ENCODE measurements around the gene C1orf232. TPM values are rescaled to one million over a fixed set of nuclear protein-coding genes. Genes with fewer than 3 reads are reported as not detected.

The C1orf232 gene
- total RNA-seq, 1 experiment from 2014 or later: not detected

DNA sequence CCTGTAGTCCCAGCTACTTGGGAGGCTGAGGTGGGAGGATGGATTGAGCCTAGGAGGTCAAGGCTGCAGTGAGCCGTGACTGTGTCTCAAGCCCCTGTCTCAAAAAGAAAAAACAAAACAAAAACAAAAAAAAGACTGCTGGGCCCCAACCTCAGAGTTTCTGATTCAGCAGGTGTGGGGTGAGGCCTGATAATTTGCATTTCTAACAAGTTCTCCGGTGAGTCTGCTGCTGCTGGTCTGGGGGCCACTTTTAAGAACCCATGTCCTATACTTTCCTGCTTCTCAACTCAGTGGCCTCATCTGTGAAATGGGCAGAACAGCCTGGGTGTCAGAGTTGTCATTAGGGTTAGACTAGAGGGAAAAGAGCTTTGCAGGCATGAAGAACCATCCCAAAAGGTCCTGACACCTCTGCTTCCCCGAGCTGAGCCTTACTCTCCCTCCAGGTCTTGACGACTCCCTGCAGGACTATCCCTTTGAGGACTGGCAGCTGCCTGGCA lies 11.3 kb upstream of the C1orf232 start:
- Histone ChIP-seq H3K9me3 (ENCODE audit: control insufficient read depth in 1 of 2, insufficient read depth in 1 of 2, low read depth in 1 of 2, low read length in 2 of 2) (no peaks in the 10 kb centered on the region), H3K9me2 (ENCODE audit: insufficient read depth) (no peaks in the 10 kb centered on the region), H3K4me3 (replicated peaks in 1 of 2; ENCODE audit: low read depth in 1 of 2, low read length in 2 of 2) (no peak overlapping the region), H3K4me2 (ENCODE audit: low read length) (no peak overlapping the region), H3K9ac (ENCODE audit: low read length) (no peak overlapping the region), H3K79me2 (ENCODE audit: insufficient read depth, low read length) (peaks cover 7% of the 10 kb centered on the region; the same call in 1 of the 2 replicates), H3K27me3 (ENCODE audit: insufficient read depth, low read length) (no peaks in the 10 kb centered on the region), H3K36me3 (ENCODE audit: control insufficient read depth in 1 of 2, insufficient read depth in 2 of 2, low read length in 2 of 2) (no peaks in the 10 kb centered on the region; a peak in 1 of 4 replicates), H2AFZ (ENCODE audit: low read depth, low read length, poor library complexity, severe bottlenecking) (no peak overlapping the region), H3K4me1 (ENCODE audit: control insufficient read depth in 1 of 2, insufficient read depth in 2 of 2, low read length in 2 of 2) (peaks cover 11 to 25% of the 10 kb centered on the region in 2 experiments), H3K27ac (ENCODE audit: low read depth, low read length) (no peak overlapping the region), H4K20me1 (ENCODE audit: insufficient read depth) (no peaks in the 10 kb centered on the region)
- ChIA-PET POLR2A (no interaction called here), RAD21 (ENCODE audit: low non-redundant PET in 1 of 2, low total read pairs in 2 of 2, uncharacterized antibody in 2 of 2, unreplicated experiment in 2 of 2) (no interaction called here), CTCF (no interaction called here)
- DNase-seq (ENCODE audit: low read depth, low spot score) (no peak), ATAC-seq (no peak)
- intact Hi-C loops (cut with micrococcal nuclease): no loop called here
- BruUV-seq (replicated peaks): no TSS peak
- TF ChIP-seq, protein P1, sequence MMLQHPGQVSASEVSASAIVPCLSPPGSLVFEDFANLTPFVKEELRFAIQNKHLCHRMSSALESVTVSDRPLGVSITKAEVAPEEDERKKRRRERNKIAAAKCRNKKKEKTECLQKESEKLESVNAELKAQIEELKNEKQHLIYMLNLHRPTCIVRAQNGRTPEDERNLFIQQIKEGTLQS (IDR thresholded peaks at IDR 0.05): no peak
- TF ChIP-seq ELF1 (IDR thresholded peaks at IDR 0.05; ENCODE audit: borderline replicate concordance, low read depth) (no peak), SRF (IDR thresholded peaks at IDR 0.05; ENCODE audit: low read depth) (no peak), RAD21 (IDR thresholded peaks at IDR 0.05; ENCODE audit: low read depth) (no peak), POLR2A (IDR thresholded peaks at IDR 0.05; ENCODE audit: borderline replicate concordance, extremely low read depth, insufficient read depth, insufficient read length) (no peak), SP1 (IDR thresholded peaks at IDR 0.05; ENCODE audit: low read depth) (no peak), EGR1 (IDR thresholded peaks at IDR 0.05; ENCODE audit: low read depth) (no peak), CEBPB (IDR thresholded peaks at IDR 0.05; ENCODE audit: low read depth) (no peak), JUND (IDR thresholded peaks at IDR 0.05) (no peak), EZH2 (IDR thresholded peaks at IDR 0.05) (no peak), ZNF274 (IDR thresholded peaks at IDR 0.05; ENCODE audit: low read depth, low read length) (no peak)
- TF ChIP-seq, protein P2, sequence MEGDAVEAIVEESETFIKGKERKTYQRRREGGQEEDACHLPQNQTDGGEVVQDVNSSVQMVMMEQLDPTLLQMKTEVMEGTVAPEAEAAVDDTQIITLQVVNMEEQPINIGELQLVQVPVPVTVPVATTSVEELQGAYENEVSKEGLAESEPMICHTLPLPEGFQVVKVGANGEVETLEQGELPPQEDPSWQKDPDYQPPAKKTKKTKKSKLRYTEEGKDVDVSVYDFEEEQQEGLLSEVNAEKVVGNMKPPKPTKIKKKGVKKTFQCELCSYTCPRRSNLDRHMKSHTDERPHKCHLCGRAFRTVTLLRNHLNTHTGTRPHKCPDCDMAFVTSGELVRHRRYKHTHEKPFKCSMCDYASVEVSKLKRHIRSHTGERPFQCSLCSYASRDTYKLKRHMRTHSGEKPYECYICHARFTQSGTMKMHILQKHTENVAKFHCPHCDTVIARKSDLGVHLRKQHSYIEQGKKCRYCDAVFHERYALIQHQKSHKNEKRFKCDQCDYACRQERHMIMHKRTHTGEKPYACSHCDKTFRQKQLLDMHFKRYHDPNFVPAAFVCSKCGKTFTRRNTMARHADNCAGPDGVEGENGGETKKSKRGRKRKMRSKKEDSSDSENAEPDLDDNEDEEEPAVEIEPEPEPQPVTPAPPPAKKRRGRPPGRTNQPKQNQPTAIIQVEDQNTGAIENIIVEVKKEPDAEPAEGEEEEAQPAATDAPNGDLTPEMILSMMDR (IDR thresholded peaks at IDR 0.05 in 2 of 3, conservative IDR thresholded peaks at IDR 0.05 in 1 of 3; ENCODE audit: borderline replicate concordance in 1 of 3, insufficient read depth in 1 of 3, low read depth in 2 of 3, low read length in 2 of 3): no peak
- TF ChIP-seq, protein P3, sequence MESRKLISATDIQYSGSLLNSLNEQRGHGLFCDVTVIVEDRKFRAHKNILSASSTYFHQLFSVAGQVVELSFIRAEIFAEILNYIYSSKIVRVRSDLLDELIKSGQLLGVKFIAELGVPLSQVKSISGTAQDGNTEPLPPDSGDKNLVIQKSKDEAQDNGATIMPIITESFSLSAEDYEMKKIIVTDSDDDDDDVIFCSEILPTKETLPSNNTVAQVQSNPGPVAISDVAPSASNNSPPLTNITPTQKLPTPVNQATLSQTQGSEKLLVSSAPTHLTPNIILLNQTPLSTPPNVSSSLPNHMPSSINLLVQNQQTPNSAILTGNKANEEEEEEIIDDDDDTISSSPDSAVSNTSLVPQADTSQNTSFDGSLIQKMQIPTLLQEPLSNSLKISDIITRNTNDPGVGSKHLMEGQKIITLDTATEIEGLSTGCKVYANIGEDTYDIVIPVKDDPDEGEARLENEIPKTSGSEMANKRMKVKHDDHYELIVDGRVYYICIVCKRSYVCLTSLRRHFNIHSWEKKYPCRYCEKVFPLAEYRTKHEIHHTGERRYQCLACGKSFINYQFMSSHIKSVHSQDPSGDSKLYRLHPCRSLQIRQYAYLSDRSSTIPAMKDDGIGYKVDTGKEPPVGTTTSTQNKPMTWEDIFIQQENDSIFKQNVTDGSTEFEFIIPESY (IDR thresholded peaks at IDR 0.05; ENCODE audit: extremely low read depth, insufficient replicate concordance, low read length): no peak
